ENCODE measurements around the gene KCTD13.

KCTD13 gene

GRCh38 chr16:29973384-29974246 lies 47.6 kb upstream of the KCTD13 start, which contains the start of gene TAOK2:
Gene TAOK2 (plus strand): TSS chr16:29973868. CDS start chr16:29977773, 3,905 bp downstream.
- peak within 1 kb of the TSS; percentile 57 to 84 for H3K23ac ChIP-seq (ENCODE audit: low read length in 2 of 2)
- H2BK5ac ChIP-seq (ENCODE audit: low read depth, low read length, poor library complexity, severe bottlenecking), result peak within 1 kb of the TSS; percentile 36
- H2BK15ac ChIP-seq (ENCODE audit: low read depth, poor library complexity, severe bottlenecking), result no peak within 1 kb of the TSS
- peaks cover 18% of the 10 kb centered on the region for H3K4me1 ChIP-seq (ENCODE audit: control insufficient read depth, insufficient read depth, low read depth, low read length)
- H2BK120ac ChIP-seq (ENCODE audit: low read depth, low read length), result peak within 1 kb of the TSS; percentile 90
- H2AFZ ChIP-seq (ENCODE audit: low read depth, low read length), result peak within 1 kb of the TSS; percentile 65
- H3K27ac ChIP-seq (ENCODE audit: low read length, poor library complexity, severe bottlenecking), result peak within 1 kb of the TSS; percentile 84
- H3K36me3 ChIP-seq (ENCODE audit: control insufficient read depth in 1 of 2, insufficient read depth in 2 of 2, low read depth in 1 of 2, low read length in 2 of 2), result peaks cover 38 to 46% of the 10 kb centered on the region in 2 experiments
- peak within 1 kb of the TSS; percentile 64 to 73 for H3K4ac ChIP-seq (ENCODE audit: low read depth in 1 of 2, low read length in 2 of 2)
- H3K4me2 ChIP-seq (ENCODE audit: low read length, poor library complexity, severe bottlenecking), result peak within 1 kb of the TSS; percentile 80
- H3K79me1 ChIP-seq (replicated peaks; ENCODE audit: low read length, poor library complexity, severe bottlenecking), result peaks cover 15% of the 10 kb centered on the region
- 2% methylated on average over 68 of the region's 75 CpGs for WGBS
- no peaks in the 10 kb centered on the region for H3K9me3 ChIP-seq (ENCODE audit: control insufficient read depth, low read length)
- peak within 1 kb of the TSS in 1 of 2 experiments; percentile 61 for H2BK12ac ChIP-seq (ENCODE audit: low read length in 2 of 2)
- peak within 1 kb of the TSS; percentile 85 to 93 for H3K18ac ChIP-seq (ENCODE audit: low read depth in 1 of 2, low read length in 2 of 2)
- no peaks in the 10 kb centered on the region for H3K27me3 ChIP-seq (ENCODE audit: control insufficient read depth in 1 of 2, insufficient read depth in 1 of 2, low read length in 2 of 2)
- peak; percentile 99 for DNase-seq
- H3K9ac ChIP-seq (ENCODE audit: low read length), result peak within 1 kb of the TSS; percentile 97
- H2AK5ac ChIP-seq (ENCODE audit: low read length, severe bottlenecking), result peak within 1 kb of the TSS; percentile 21
- peak within 1 kb of the TSS; percentile 77 for H4K91ac ChIP-seq (ENCODE audit: low read length)
- peak within 1 kb of the TSS in 1 of 2 experiments; percentile 94 for H3K14ac ChIP-seq (ENCODE audit: low read length in 2 of 2)
- peak within 1 kb of the TSS; percentile 95 for H4K8ac ChIP-seq (ENCODE audit: low read length)
- peak within 1 kb of the TSS; percentile 78 to 98 for H3K4me3 ChIP-seq (ENCODE audit: insufficient read depth in 1 of 2, low read depth in 1 of 2, low read length in 2 of 2)

- no peak overlapping the region for H3K23ac ChIP-seq (ENCODE audit: low read length in 2 of 2)
Observed at GRCh38 chr16:29972992-29973383, 47.0 kb upstream of the KCTD13 start.

GRCh38 chr16:29972500-29972899 lies 46.5 kb upstream of the KCTD13 start:
- Histone ChIP-seq H4K91ac (ENCODE audit: low read length) (no peak overlapping the region), H4K8ac (ENCODE audit: low read length) (no peak overlapping the region), H3K79me1 (replicated peaks; ENCODE audit: low read length, poor library complexity, severe bottlenecking) (peaks cover 12% of the 10 kb centered on the region), H3K4me2 (ENCODE audit: low read length, poor library complexity, severe bottlenecking) (no peak overlapping the region), H3K23ac (ENCODE audit: low read length in 2 of 2) (no peak overlapping the region), H3K4me1 (ENCODE audit: control insufficient read depth, insufficient read depth, low read depth, low read length) (peaks cover 18% of the 10 kb centered on the region), H2BK12ac (ENCODE audit: low read length in 2 of 2) (no peak overlapping the region), H3K36me3 (ENCODE audit: control insufficient read depth in 1 of 2, insufficient read depth in 2 of 2, low read depth in 1 of 2, low read length in 2 of 2) (peaks cover 31 to 44% of the 10 kb centered on the region in 2 experiments), H3K27ac (ENCODE audit: low read length, poor library complexity, severe bottlenecking) (no peak overlapping the region), H3K18ac (ENCODE audit: low read depth in 1 of 2, low read length in 2 of 2) (no peak overlapping the region), H2BK5ac (ENCODE audit: low read depth, low read length, poor library complexity, severe bottlenecking) (no peak overlapping the region), H2AFZ (ENCODE audit: low read depth, low read length) (no peak overlapping the region), H2BK120ac (ENCODE audit: low read depth, low read length) (no peak overlapping the region), H3K4me3 (ENCODE audit: insufficient read depth in 1 of 2, low read depth in 1 of 2, low read length in 2 of 2) (no peak overlapping the region), H3K9me3 (ENCODE audit: control insufficient read depth, low read length) (no peaks in the 10 kb centered on the region), H2BK15ac (ENCODE audit: low read depth, poor library complexity, severe bottlenecking) (no peak overlapping the region), H3K4ac (ENCODE audit: low read depth in 1 of 2, low read length in 2 of 2) (no peak overlapping the region), H3K9ac (ENCODE audit: low read length) (no peak overlapping the region), H2AK5ac (ENCODE audit: low read length, severe bottlenecking) (no peak overlapping the region), H3K27me3 (ENCODE audit: control insufficient read depth in 1 of 2, insufficient read depth in 1 of 2, low read length in 2 of 2) (no peaks in the 10 kb centered on the region), H3K14ac (ENCODE audit: low read length in 2 of 2) (no peak overlapping the region)
- 100% methylated on average over 1 of the region's 1 CpG for WGBS
- DNase-seq, result no peak

More at GRCh38 chr16:29972992-29973383, 47.0 kb upstream of the KCTD13 start:
- Histone ChIP-seq H4K8ac (ENCODE audit: low read length) (peak overlapping the region; percentile 39), H2BK12ac (ENCODE audit: low read length in 2 of 2) (no peak overlapping the region), H3K9me3 (ENCODE audit: control insufficient read depth, low read length) (no peaks in the 10 kb centered on the region), H2AK5ac (ENCODE audit: low read length, severe bottlenecking) (no peak overlapping the region), H3K27ac (ENCODE audit: low read length, poor library complexity, severe bottlenecking) (peak overlapping the region; percentile 59), H3K4ac (ENCODE audit: low read depth in 1 of 2, low read length in 2 of 2) (no peak overlapping the region), H2AFZ (ENCODE audit: low read depth, low read length) (no peak overlapping the region), H3K9ac (ENCODE audit: low read length) (no peak overlapping the region), H2BK120ac (ENCODE audit: low read depth, low read length) (no peak overlapping the region), H2BK15ac (ENCODE audit: low read depth, poor library complexity, severe bottlenecking) (no peak overlapping the region), H3K36me3 (ENCODE audit: control insufficient read depth in 1 of 2, insufficient read depth in 2 of 2, low read depth in 1 of 2, low read length in 2 of 2) (peaks cover 33 to 46% of the 10 kb centered on the region in 2 experiments), H3K4me1 (ENCODE audit: control insufficient read depth, insufficient read depth, low read depth, low read length) (peaks cover 18% of the 10 kb centered on the region), H3K79me1 (replicated peaks; ENCODE audit: low read length, poor library complexity, severe bottlenecking) (peaks cover 13% of the 10 kb centered on the region), H3K14ac (ENCODE audit: low read length in 2 of 2) (no peak overlapping the region), H3K4me2 (ENCODE audit: low read length, poor library complexity, severe bottlenecking) (peak overlapping the region; percentile 16), H4K91ac (ENCODE audit: low read length) (no peak overlapping the region), H2BK5ac (ENCODE audit: low read depth, low read length, poor library complexity, severe bottlenecking) (no peak overlapping the region), H3K27me3 (ENCODE audit: control insufficient read depth in 1 of 2, insufficient read depth in 1 of 2, low read length in 2 of 2) (no peaks in the 10 kb centered on the region), H3K4me3 (ENCODE audit: insufficient read depth in 1 of 2, low read depth in 1 of 2, low read length in 2 of 2) (no peak overlapping the region), H3K18ac (ENCODE audit: low read depth in 1 of 2, low read length in 2 of 2) (peak overlapping the region in 1 of 2 experiments; percentile 16)
- WGBS, result 77% methylated on average over 6 of the region's 6 CpGs
- no peak for DNase-seq

GRCh38 chr16:29971304-29971703 lies 45.3 kb upstream of the KCTD13 start:
- Histone ChIP-seq H3K14ac (ENCODE audit: low read length in 2 of 2) (no peak overlapping the region), H2AFZ (ENCODE audit: low read depth, low read length) (no peak overlapping the region), H3K4me1 (ENCODE audit: control insufficient read depth, insufficient read depth, low read depth, low read length) (peaks cover 13% of the 10 kb centered on the region), H3K4ac (ENCODE audit: low read depth in 1 of 2, low read length in 2 of 2) (no peak overlapping the region), H3K9ac (ENCODE audit: low read length) (no peak overlapping the region), H3K36me3 (ENCODE audit: control insufficient read depth in 1 of 2, insufficient read depth in 2 of 2, low read depth in 1 of 2, low read length in 2 of 2) (peaks cover 29 to 47% of the 10 kb centered on the region in 2 experiments), H4K91ac (ENCODE audit: low read length) (no peak overlapping the region), H2BK12ac (ENCODE audit: low read length in 2 of 2) (no peak overlapping the region), H3K27ac (ENCODE audit: low read length, poor library complexity, severe bottlenecking) (no peak overlapping the region), H3K23ac (ENCODE audit: low read length in 2 of 2) (no peak overlapping the region), H2BK5ac (ENCODE audit: low read depth, low read length, poor library complexity, severe bottlenecking) (no peak overlapping the region), H3K4me3 (ENCODE audit: insufficient read depth in 1 of 2, low read depth in 1 of 2, low read length in 2 of 2) (no peak overlapping the region), H3K4me2 (ENCODE audit: low read length, poor library complexity, severe bottlenecking) (no peak overlapping the region), H3K18ac (ENCODE audit: low read depth in 1 of 2, low read length in 2 of 2) (no peak overlapping the region), H2BK15ac (ENCODE audit: low read depth, poor library complexity, severe bottlenecking) (no peak overlapping the region), H3K27me3 (ENCODE audit: control insufficient read depth in 1 of 2, insufficient read depth in 1 of 2, low read length in 2 of 2) (no peaks in the 10 kb centered on the region), H2BK120ac (ENCODE audit: low read depth, low read length) (no peak overlapping the region), H2AK5ac (ENCODE audit: low read length, severe bottlenecking) (no peak overlapping the region), H3K79me1 (replicated peaks; ENCODE audit: low read length, poor library complexity, severe bottlenecking) (peaks cover 12% of the 10 kb centered on the region), H4K8ac (ENCODE audit: low read length) (no peak overlapping the region), H3K9me3 (ENCODE audit: control insufficient read depth, low read length) (no peaks in the 10 kb centered on the region)
- DNase-seq, result no peak
- 98% methylated on average over 5 of the region's 8 CpGs for WGBS
